GM21529 (cell line): ENCODE measurements around the gene DCST2.
"Not testable (repeated sequence)": the region's sequence is repeated elsewhere in the genome, so short reads cannot be mapped to it uniquely, and the experiment has no call there.

Experiments used
- ATAC-seq: cut with Tn5 transposase; IDR thresholded peaks from one replicate; pipeline ENCODE4 v1.9.1; 2021; ENCODE audit not compliant: unreplicated experiment

Gene DCST2

DNA sequence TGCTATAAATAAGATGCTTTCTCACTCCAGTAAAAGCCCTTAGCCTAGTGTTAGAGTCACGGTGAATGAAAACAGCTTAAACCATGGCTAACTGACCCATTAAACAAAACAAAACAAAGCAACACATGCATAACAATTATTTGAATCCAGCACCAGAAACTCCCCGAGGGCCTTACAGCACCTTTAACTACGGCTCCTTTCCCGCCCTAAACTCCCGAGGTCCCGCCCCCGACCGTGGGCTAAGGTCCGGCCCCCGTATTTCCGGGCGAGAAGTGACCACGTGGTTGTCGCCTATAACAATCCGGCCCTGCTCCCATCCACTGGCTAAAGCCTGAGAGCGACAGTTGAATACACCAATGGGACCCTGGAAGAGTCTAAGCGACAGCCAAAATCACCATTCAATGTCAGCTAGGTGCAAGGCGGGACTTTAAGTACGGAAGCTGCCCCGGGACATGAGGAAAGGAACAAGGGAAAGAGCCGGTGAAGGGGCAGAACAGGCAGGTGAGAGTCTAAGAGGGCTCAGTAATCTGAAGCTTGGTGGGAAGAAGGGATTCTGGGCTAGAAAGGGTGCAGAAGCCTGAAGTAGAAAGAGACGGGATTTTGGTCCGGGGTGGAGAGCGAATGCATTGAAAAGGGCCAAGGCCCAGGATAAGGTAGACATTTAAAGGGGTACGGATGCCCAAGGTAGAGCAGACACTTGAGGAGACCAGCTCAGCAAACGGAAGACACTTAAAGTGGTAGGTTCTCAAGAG, 50.5 kb downstream of the DCST2 start, which contains the start of gene FLAD1:
Gene FLAD1 (plus strand): TSS at position 448 of the 752 bp plus-strand sequence. CDS start 351 bp downstream, outside the sequence.
- peak; percentile 98 for ATAC-seq

DNA sequence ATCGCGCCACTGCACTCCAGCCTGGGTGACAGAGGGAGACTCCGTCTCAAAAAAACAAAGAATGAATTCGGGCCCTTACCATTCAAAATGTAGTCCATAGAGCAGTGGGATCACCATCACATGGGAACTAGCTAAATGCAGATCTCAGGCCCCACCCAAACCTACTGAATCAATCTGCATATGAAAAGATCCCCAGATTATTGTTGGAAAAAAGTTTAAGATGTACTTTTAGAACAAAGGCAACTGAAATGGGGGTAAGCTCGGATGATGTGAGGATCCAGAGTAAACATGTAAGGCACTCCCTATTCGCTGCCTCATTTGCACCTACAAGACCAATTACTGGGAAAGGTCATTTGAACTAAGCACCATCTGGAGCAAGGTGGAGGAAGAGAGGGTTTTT, 51.2 kb downstream of the DCST2 start:
- no peak for ATAC-seq

DNA sequence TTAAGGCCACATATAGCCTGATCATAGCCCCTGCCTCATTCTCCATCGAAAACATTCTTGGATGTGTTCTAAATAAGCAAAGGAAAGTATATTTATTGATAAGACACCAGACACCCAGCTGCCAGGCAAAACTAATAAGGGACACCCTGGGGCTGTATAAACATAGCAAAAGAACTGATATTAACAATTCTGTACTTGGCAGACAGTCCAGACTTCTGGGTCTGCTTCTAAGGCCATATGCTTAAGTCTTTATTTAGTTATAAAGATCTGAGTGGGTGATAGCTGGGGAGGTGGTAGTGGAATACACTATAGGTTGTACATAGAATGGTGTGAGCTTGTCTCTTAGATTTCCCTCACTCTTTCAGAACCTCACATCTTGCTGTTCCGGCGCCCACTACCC, 55.2 kb downstream of the DCST2 start:
- no peak for ATAC-seq

DNA sequence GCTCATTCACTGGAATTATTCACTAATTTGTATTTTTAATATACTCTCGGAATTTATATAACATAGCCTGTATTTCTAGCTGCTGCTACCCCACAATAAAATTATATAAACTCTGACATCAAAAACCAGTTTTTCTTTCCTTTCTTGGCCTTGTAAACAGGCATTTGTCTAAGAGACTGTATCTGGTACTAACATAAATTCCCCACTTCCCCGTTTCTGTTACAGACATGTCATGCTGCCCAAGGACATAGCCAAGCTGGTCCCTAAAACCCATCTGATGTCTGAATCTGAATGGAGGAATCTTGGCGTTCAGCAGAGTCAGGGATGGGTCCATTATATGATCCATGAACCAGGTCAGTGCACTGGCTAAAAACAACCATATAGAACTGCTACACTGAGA, 55.8 kb downstream of the DCST2 start:
- not testable (repeated sequence) for ATAC-seq

DNA sequence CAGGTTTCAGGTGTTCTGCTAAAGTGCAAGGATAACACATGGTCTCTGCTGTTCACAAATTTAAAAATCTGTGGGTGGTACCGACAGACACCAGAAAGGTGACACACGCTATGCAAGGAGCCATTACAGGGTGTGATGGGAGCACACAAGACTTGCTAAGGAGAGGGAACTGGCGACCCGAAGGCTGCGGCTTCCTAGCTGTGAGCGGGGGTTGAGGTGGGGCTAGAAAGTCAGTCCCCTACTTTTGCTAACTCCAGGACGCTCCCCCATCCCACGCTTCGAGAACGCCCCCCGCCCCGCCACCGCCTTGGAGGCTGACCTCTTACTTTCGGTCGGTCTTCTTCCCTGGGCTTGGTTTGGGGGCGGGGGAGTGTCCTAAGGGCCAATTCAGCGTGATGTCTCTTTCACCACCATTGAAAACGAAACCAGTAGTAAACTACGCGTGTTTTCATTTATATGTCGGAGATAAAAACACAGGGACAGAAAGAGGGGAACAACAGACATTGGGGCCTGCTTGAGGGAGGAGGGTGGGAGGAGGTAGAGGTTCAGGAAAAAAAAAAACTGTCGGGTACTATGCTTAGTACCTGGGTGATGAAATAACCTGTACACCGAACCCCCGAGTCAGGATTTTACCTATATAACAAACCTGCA, 58.0 kb downstream of the DCST2 start:
- ATAC-seq: no peak

DNA sequence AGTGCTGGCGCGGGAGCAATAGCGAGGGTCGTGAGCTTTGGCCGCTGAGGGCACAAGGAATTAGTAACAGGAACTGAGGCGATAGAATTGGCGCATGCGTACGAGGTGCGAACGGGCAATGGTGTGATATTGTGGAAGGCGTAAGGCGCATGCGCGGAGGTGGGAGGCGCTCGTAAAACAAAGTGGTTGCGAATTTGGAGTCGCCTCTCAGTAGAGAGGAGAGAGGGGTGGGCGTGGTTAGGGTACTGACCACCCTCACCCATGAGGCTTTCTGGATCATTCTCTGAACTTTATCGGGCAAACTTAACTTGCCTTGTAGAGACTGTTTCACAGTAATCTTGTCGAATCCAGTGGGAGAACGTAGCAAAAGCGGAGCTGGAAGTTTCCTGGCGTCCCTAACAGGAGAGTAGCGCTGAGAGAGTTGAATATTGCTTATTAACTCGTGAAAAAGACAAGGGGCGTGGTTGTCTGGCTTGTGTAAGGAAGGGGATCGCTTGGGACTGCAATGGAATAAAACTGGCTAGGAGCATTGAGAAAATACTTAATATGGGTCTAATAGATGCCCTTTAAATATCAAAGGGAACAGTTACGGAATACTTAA, 58.7 kb downstream of the DCST2 start:
- peak; percentile 34 for ATAC-seq

DNA sequence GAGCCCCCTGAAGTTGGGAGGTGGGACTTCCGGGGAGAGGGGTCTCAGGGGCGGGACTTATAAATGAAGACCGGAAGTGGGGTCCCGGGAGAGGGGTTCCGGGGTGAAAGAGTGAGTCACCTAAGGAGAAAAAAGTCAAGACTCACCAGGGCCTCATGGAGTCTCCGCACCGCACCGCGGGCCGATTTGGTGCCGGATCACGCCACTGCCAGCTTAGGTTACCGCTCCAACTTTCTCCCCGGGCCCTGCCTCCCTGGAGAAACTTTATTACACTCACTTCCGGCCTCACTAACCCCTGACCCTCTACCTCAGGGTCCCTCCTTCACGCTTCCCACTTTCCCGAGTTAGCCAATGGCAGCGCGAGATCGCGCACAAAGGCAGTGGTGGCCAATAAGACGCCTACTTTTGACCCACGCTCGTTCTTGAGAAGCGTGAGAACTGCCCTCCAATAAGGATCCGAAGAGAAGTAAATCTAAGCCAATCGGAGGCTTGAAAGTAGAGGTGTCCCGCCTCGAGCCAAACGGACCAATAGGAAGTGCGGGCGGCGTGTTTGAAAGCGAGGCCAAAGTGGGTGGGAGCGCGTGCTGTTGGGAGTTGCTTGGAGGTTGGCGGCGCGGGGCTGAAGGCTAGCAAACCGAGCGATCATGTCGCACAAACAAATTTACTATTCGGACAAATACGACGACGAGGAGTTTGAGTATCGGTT, 59.3 kb downstream of the DCST2 start, which contains the start of gene CKS1B:
Gene CKS1B (plus strand): TSS at position 580 of the 706 bp plus-strand sequence. CDS start 65 bp downstream, at position 645.
- peak; percentile 78 for ATAC-seq

DNA sequence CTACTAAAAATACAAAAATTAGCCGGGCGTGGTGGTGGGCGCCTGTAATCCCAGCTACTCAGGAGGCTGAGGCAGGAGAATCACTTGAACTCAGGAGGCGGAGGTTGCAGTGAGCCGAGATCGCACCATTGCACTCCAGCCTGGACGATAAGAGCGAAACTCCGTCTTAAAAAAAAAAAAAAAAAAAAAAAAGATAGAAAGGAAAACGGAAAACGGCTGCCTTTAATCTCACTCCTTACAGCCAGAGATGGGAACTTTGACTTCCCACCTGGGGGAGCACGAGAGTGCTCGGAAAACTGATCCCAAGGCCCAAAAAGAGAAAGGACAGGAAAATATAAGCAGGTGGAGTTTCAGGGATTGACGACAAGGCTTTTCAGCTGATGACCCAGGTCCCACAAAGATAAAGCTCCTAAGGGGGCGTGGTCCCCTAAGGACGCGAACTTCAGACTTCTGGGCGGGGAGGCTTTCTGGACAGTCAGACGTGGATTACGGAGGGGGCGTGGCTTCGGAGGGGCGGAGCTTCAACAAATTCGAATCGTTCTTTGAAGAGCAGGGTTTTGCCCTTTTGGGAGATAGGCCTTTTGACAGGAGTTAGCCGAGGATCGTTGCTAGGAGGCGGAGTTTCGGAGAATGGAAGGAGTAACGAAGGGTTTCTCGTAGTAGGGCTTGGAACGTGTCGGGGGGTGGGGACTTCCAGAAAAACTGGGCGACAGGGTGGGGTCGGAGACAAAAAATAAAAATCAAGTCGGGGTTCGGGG, 60.1 kb downstream of the DCST2 start:
- no peak for ATAC-seq

DNA sequence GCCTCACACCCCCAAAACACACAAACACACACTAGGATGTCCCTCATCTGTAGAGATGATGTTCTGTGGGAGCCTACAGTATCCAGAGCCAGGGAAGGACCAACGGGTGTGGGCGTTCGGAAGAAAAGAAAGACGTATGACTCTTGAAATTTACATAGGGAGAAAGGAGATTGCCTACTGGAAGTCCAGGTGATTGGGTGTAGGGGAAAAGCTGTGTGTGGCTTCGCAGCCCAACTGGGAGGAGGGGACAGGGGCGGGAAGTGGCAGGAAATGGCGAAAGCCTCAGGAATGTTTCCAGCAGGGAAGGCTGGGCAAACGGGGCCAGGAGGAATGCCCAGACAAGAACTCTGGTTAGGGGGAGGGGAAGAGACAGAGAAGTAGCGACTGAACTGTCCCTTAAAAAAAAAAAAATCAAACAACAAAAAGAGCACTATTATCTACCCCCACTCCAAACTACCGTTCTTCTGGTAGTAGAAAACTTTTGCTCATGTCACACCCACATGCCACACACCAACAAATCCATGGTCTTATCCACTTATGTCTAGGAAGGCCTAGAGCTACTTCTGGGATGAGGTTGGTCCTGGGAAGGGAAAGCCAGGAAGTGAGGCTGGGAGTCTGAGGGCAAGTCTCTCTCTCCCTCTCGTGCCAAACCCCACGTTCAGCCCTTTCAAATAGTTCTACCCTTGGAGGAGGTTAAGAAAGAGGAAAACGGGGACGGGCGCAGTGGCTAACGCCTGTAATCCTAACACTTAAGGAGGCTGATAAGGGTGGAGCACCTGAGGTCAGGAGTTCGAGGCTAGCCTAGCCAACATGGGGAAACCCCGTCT, 60.9 kb downstream of the DCST2 start:
- no peak for ATAC-seq

DNA sequence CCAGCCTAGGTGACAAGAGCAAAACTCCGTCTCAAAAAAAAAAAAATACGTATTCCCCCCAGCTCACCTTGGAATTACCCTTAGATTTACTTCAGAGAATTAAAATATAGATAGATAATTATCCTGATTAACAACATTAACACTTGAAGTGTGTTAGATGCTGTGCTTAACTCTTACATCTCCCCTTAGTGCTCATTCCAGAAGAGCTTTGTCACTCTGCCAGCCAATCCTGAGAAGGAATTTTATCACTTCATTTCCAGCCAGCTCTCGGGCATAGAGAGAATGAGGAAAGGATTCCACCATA, 61.4 kb downstream of the DCST2 start:
- ATAC-seq: no peak

DNA sequence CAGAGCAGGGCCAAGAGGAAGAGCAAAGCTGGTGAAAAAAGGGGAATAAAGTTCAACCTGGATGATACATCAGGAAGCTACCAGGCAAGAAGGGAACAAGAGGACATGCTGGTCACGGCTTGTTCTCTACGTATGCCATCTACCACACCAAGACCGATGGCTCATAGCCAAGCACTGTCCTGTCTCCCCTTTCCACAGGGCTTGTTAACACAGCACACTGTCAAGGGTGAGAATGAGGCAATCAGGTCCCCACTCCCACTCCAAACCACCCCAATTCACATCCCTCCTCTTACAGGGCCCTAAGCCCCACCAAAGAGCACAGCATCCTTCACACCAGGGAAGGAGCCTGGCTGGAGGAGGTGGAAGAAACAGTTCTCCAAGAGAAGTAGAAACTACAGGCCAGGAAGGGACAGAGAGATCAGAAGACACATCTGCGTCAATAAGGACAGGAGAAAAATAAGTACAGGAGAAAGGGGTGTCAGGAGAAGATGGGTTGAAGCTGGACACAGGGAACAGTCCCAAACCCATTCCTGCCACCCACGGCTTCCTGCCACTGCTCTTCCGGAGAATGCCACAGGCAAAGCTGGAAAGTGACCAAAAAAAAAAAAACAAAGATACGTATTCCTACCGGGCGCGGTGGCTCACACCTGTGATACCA, 62.1 kb downstream of the DCST2 start:
- no peak for ATAC-seq

DNA sequence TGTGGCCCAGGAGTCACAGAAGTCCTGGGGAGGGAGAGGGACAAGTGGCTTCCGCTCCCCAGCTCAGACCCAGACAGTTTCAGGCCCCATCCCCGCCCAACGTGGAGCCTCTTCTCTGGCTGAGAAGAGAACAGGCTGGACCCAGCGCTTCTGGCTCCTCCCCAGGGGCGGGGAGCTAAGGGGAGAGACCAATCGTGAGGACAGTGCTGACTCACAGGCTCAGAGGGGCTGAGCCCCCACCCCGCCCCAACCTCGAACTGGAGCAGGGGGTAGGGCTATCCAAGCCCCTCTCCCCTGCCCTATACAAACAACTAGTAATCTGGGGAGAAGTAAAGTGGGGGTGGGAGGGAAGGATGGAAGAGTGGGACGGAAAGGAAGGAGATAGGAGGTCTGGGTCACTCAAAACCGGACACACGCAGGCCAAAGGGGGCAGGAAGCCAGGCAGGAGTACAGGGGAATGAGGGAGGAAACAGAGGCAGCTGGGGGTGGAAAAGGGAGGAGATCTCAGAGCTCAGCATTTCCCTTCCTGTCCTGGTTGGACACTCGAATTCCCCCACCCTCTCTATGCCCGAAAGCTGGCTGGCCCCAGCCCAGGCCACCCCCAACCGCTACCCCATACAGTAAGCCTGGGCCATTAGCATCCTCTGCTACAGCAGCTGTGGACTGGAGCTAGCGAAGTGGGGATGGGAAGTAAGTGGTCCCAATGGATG, 62.8 kb downstream of the DCST2 start, which contains the start of gene SHC1:
Gene SHC1 (minus strand): TSS at position 117 of the 710 bp plus-strand sequence. CDS start 221 bp downstream, outside the sequence.
- no peak for ATAC-seq

DNA sequence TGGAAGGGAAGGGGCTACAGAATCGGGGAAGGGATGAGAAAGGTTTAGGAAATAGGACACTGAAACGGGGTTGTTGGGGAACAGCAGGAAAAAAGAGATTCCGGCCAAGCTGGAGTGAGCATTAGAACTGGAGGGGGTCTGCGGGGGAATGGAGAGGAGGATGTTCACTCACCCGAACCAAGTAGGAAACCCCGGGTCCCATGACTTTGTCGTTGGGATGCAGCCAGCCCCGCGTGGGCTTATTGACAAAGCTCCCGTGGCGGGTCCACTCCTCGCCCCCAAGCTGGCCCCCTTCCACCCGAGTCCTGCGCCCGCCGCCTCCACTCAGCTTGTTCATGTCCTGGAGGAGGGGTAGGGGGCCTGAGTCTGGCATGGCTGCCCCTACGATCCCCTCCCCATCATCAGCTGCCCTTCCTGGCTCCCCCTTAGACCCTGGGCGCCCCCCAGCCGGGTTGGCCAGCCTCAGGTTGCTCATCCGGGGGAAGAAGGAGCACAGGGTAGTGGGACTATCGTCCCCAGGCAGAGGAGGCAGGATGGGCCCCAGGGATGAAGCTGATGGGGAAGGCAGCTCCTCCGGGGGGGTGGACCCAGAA, 63.6 kb downstream of the DCST2 start:
- no peak for ATAC-seq

DNA sequence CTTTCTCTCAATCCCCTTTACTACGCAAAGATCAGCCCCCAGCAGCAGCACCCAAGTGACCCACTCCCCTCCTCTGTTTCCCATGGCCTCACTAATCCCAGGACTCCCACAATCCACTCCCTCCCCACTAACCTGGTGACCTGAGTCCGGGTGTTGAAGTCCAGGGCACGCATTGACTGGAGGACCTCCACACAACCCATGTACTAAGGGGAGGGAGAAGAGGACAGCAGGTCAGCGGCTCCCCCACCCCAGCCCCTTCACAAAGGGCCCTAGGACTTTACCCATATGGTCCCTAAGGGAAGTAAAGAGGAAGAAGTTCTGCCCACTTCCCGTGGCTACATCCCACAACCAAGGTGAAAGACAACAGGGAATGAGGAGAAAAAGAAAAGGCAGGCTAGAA, 64.3 kb downstream of the DCST2 start:
- ATAC-seq: no peak

DNA sequence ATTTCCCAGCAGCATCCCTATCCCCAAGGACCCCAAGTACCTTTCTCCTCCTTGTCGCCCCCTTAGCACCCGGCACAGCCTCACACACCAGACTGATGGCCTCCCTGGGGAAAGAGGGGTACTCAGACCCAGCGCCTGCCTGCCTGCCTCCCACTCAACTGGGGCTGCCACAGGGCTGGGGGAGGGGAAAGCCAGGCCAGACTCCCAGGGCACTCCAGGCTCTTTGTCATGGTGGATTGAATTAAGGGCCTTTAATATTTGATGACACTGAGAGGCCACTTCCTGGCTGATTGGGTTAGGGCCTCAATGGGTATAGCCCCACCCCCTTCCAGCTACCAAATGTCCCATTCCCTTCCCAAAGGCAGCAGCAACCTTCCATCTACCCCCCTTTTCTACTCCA, 64.8 kb downstream of the DCST2 start:
- no peak for ATAC-seq
